ENCODE data around the gene PPP1R13B. TPM values are rescaled to one million over a fixed set of nuclear protein-coding genes. Genes with fewer than 3 reads are reported as not detected.

PPP1R13B gene
- total RNA-seq, 1 donor from 2014 or later: 39.8 TPM

- no peak for DNase-seq (ENCODE audit: extremely low read depth, low read depth, low spot score)
These were observed 34.2 kb upstream of the PPP1R13B start for GRCh38 chr14:103881268-103882201.

- DNase-seq (ENCODE audit: extremely low read depth, low read depth, low spot score): no peak
These were observed 33.2 kb upstream of the PPP1R13B start for GRCh38 chr14:103880348-103881267.

GRCh38 chr14:103879570-103880347, 32.4 kb upstream of the PPP1R13B start:
- DNase-seq (ENCODE audit: extremely low read depth, low read depth, low spot score): no peak

GRCh38 chr14:103879118-103879569, 31.8 kb upstream of the PPP1R13B start:
- DNase-seq (ENCODE audit: extremely low read depth, low read depth, low spot score): no peak

GRCh38 chr14:103878180-103878579, 30.8 kb upstream of the PPP1R13B start:
- DNase-seq (ENCODE audit: extremely low read depth, low read depth, low spot score): no peak

GRCh38 chr14:103875010-103875409, 27.6 kb upstream of the PPP1R13B start:
- DNase-seq (ENCODE audit: extremely low read depth, low read depth, low spot score): no peak

GRCh38 chr14:103872481-103873113, 25.2 kb upstream of the PPP1R13B start:
- no peak for DNase-seq (ENCODE audit: extremely low read depth, low read depth, low spot score)

GRCh38 chr14:103871596-103872480, 24.5 kb upstream of the PPP1R13B start:
- DNase-seq (ENCODE audit: extremely low read depth, low read depth, low spot score): no peak

- DNase-seq (ENCODE audit: extremely low read depth, low read depth, low spot score): no peak
These were observed 23.7 kb upstream of the PPP1R13B start for GRCh38 chr14:103870891-103871595.

GRCh38 chr14:103870144-103870876, 22.9 kb upstream of the PPP1R13B start:
- DNase-seq (ENCODE audit: extremely low read depth, low read depth, low spot score): no peak

- DNase-seq (ENCODE audit: extremely low read depth, low read depth, low spot score): no peak
These were observed 22.2 kb upstream of the PPP1R13B start for GRCh38 chr14:103869406-103870143.

GRCh38 chr14:103868242-103868897, 21.0 kb upstream of the PPP1R13B start:
- DNase-seq (ENCODE audit: extremely low read depth, low read depth, low spot score): no peak

GRCh38 chr14:103867523-103867953, 20.2 kb upstream of the PPP1R13B start:
- no peak for DNase-seq (ENCODE audit: extremely low read depth, low read depth, low spot score)

GRCh38 chr14:103867020-103867419, 19.6 kb upstream of the PPP1R13B start:
- DNase-seq (ENCODE audit: extremely low read depth, low read depth, low spot score): no peak

GRCh38 chr14:103863245-103863644, 15.9 kb upstream of the PPP1R13B start:
- no peak for DNase-seq (ENCODE audit: extremely low read depth, low read depth, low spot score)

GRCh38 chr14:103862393-103862782, 15.0 kb upstream of the PPP1R13B start:
- DNase-seq (ENCODE audit: extremely low read depth, low read depth, low spot score): no peak

Measured in glomerular endothelial cell (primary cell).